ENCODE measurements around the gene PLPPR5.

Gene PLPPR5

DNA sequence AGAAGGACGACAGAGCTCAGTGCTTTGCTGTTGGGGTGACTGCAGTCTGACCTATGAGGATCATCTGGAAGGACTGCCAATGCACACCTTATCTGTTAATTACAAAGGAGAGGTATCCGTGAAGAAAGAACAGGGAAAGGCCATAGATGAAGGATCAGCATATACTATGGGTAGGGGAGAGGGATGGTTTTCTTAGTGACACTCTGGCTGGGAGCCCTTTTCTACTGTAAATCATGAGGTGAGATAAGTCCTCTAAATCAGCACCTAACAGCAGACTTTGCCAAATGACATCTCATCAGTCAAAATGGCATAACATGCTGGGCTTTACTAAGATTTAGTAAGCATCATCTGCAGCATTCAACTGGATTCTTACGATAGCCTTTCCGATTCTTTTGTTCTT is 100.0 kb downstream of the PLPPR5 start:
- no peaks in the 10 kb centered on the region for H3K27me3 ChIP-seq (replicated peaks; ENCODE audit: insufficient read depth, low read length)
- H3K4me2 ChIP-seq (ENCODE audit: low read depth, low read length): no peak overlapping the region
- H3K79me2 ChIP-seq (ENCODE audit: low read length): no peaks in the 10 kb centered on the region
- H3K4me1 ChIP-seq (ENCODE audit: low read length): no peaks in the 10 kb centered on the region
- H3K36me3 ChIP-seq (replicated peaks; ENCODE audit: insufficient read depth, low read length): no peaks in the 10 kb centered on the region
- H4K20me1 ChIP-seq (ENCODE audit: insufficient read depth, low read length): no peaks in the 10 kb centered on the region
- H3K9ac ChIP-seq (ENCODE audit: low read length): no peak overlapping the region
- H3F3A ChIP-seq (ENCODE audit: insufficient read depth, low read length): no peaks in the 10 kb centered on the region
- TF ChIP-seq EZH2phosphoT487 (IDR thresholded peaks at IDR 0.05; ENCODE audit: low read length): no peak
- no peak for TF ChIP-seq EZH2 (optimal IDR thresholded peaks at IDR 0.05; ENCODE audit: low read depth, low read length)
- TF ChIP-seq, protein P1, sequence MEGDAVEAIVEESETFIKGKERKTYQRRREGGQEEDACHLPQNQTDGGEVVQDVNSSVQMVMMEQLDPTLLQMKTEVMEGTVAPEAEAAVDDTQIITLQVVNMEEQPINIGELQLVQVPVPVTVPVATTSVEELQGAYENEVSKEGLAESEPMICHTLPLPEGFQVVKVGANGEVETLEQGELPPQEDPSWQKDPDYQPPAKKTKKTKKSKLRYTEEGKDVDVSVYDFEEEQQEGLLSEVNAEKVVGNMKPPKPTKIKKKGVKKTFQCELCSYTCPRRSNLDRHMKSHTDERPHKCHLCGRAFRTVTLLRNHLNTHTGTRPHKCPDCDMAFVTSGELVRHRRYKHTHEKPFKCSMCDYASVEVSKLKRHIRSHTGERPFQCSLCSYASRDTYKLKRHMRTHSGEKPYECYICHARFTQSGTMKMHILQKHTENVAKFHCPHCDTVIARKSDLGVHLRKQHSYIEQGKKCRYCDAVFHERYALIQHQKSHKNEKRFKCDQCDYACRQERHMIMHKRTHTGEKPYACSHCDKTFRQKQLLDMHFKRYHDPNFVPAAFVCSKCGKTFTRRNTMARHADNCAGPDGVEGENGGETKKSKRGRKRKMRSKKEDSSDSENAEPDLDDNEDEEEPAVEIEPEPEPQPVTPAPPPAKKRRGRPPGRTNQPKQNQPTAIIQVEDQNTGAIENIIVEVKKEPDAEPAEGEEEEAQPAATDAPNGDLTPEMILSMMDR (IDR thresholded peaks at IDR 0.05; ENCODE audit: low read length): no peak
- H3K9me3 ChIP-seq (replicated peaks; ENCODE audit: insufficient read depth, low read length): no peaks in the 10 kb centered on the region
- no peak overlapping the region for H3K27ac ChIP-seq (ENCODE audit: low read length)
- H2AFZ ChIP-seq (ENCODE audit: low read length): no peak overlapping the region
- no peak overlapping the region for H3K4me3 ChIP-seq (ENCODE audit: low read length)
- H3K9me2 ChIP-seq (replicated peaks; ENCODE audit: insufficient read depth, low read length): no peaks in the 10 kb centered on the region
- no peak for DNase-seq

DNA sequence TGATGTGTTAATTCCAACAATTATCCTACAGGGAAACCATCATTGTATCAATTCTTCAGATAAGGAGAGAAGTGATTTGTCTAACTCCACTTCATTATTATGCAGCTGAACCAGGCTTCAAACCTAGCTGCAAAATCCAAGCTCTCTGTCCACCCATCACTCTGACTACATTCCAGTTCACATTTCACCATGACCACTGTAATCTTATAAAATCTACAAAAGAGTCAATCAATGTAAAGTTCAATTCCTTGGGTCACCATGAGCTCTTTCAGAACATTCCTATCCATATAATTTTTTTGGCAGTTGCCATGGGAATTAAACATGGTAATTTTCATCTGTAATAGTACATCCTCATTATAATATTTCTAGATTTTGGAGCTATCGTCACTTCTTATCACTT is 100.9 kb downstream of the PLPPR5 start:
- Histone ChIP-seq H3F3A (ENCODE audit: insufficient read depth, low read length) (no peaks in the 10 kb centered on the region), H3K4me1 (ENCODE audit: low read length) (no peaks in the 10 kb centered on the region), H3K27me3 (replicated peaks; ENCODE audit: insufficient read depth, low read length) (no peaks in the 10 kb centered on the region), H3K9ac (ENCODE audit: low read length) (no peak overlapping the region), H3K4me2 (ENCODE audit: low read depth, low read length) (no peak overlapping the region), H4K20me1 (ENCODE audit: insufficient read depth, low read length) (no peaks in the 10 kb centered on the region), H3K36me3 (replicated peaks; ENCODE audit: insufficient read depth, low read length) (no peaks in the 10 kb centered on the region), H3K27ac (ENCODE audit: low read length) (no peak overlapping the region), H3K4me3 (ENCODE audit: low read length) (no peak overlapping the region), H2AFZ (ENCODE audit: low read length) (no peak overlapping the region), H3K9me2 (replicated peaks; ENCODE audit: insufficient read depth, low read length) (no peaks in the 10 kb centered on the region), H3K79me2 (ENCODE audit: low read length) (no peaks in the 10 kb centered on the region), H3K9me3 (replicated peaks; ENCODE audit: insufficient read depth, low read length) (no peaks in the 10 kb centered on the region)
- DNase-seq: no peak
- TF ChIP-seq EZH2 (optimal IDR thresholded peaks at IDR 0.05; ENCODE audit: low read depth, low read length) (no peak), EZH2phosphoT487 (IDR thresholded peaks at IDR 0.05; ENCODE audit: low read length) (no peak)
- TF ChIP-seq, protein P1 (IDR thresholded peaks at IDR 0.05; ENCODE audit: low read length): no peak

DNA sequence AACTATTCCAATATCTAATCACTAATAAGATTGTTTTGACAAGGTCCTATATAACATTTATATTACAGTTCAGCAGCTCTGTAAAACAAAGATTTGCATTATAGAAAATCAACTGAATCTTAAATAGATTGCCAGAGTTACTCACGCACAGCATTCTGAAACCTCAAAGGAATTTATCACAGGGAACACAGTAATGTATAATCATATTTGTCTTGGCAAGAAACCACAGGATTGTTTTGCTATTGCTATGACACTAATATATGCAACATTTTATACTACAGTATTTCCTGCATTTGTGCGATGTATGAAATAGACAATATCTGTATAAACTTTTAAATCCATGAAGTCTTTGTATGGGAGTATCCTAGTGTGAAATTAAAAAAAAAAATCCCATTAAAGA is 101.4 kb downstream of the PLPPR5 start:
- Histone ChIP-seq H3K4me3 (ENCODE audit: low read length) (no peak overlapping the region), H3K27me3 (replicated peaks; ENCODE audit: insufficient read depth, low read length) (no peaks in the 10 kb centered on the region), H3F3A (ENCODE audit: insufficient read depth, low read length) (no peaks in the 10 kb centered on the region), H3K4me2 (ENCODE audit: low read depth, low read length) (no peak overlapping the region), H4K20me1 (ENCODE audit: insufficient read depth, low read length) (no peaks in the 10 kb centered on the region), H3K9me2 (replicated peaks; ENCODE audit: insufficient read depth, low read length) (no peaks in the 10 kb centered on the region), H3K4me1 (ENCODE audit: low read length) (no peaks in the 10 kb centered on the region), H2AFZ (ENCODE audit: low read length) (no peak overlapping the region), H3K9ac (ENCODE audit: low read length) (no peak overlapping the region), H3K79me2 (ENCODE audit: low read length) (no peaks in the 10 kb centered on the region), H3K27ac (ENCODE audit: low read length) (no peak overlapping the region), H3K9me3 (replicated peaks; ENCODE audit: insufficient read depth, low read length) (no peaks in the 10 kb centered on the region), H3K36me3 (replicated peaks; ENCODE audit: insufficient read depth, low read length) (no peaks in the 10 kb centered on the region)
- TF ChIP-seq EZH2 (optimal IDR thresholded peaks at IDR 0.05; ENCODE audit: low read depth, low read length): no peak
- TF ChIP-seq EZH2phosphoT487 (IDR thresholded peaks at IDR 0.05; ENCODE audit: low read length): no peak
- TF ChIP-seq, protein P1 (IDR thresholded peaks at IDR 0.05; ENCODE audit: low read length): no peak
- no peak for DNase-seq
